ENCODE data around the gene KRI1.

DNA sequence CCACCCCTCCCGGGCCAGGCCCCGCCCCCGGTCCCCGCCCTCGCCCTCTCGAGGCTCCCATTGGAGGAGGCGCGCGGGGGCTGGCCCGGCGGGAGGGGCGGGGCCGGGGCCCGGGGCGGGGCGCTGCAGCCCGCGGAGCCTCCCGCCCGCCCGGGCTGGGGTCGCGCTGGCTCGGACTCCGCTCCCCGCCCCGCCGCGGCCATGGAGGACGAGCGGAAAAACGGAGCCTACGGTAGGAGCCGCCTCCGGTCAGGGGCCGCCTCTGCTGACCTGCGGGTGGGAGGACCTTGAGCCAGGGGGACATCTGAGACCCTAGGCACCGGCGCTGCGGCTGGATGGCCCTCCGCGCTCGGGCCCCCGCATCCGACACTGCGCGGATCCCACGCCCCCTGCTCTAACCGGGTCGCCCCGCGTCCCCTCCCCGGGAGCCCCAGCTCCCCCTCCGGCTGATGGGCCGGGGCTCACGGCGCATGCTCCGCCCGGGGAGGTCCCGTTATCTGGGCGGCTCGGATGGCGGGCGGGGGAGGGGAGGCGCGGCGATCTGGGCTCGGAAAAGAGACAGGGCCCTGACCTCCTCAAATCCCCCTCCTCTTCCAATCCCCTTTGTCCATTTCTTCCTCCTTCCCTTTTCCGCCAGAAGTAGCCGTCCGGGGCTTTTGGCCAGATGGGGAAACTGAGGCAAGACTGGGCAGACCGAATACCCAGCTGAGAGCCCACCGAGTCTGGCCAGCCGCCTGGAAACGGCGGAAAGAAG is 36.7 kb upstream of the KRI1 start:
- TF ChIP-seq POLR2AphosphoS5 (IDR thresholded peaks at IDR 0.05; ENCODE audit: low read depth, low read length), result peak; percentile 22; the same call in 1 of the 2 replicates
- TF ChIP-seq EZH2phosphoT487 (IDR thresholded peaks at IDR 0.05; ENCODE audit: borderline replicate concordance, low read depth), result no peak
- no peak for TF ChIP-seq FOSL2 (IDR thresholded peaks at IDR 0.05; ENCODE audit: borderline replicate concordance, low read depth)
- TF ChIP-seq FOXJ3 (CRISPR knock-in tag; IDR thresholded peaks at IDR 0.05), result no peak
- TF ChIP-seq, protein P1, sequence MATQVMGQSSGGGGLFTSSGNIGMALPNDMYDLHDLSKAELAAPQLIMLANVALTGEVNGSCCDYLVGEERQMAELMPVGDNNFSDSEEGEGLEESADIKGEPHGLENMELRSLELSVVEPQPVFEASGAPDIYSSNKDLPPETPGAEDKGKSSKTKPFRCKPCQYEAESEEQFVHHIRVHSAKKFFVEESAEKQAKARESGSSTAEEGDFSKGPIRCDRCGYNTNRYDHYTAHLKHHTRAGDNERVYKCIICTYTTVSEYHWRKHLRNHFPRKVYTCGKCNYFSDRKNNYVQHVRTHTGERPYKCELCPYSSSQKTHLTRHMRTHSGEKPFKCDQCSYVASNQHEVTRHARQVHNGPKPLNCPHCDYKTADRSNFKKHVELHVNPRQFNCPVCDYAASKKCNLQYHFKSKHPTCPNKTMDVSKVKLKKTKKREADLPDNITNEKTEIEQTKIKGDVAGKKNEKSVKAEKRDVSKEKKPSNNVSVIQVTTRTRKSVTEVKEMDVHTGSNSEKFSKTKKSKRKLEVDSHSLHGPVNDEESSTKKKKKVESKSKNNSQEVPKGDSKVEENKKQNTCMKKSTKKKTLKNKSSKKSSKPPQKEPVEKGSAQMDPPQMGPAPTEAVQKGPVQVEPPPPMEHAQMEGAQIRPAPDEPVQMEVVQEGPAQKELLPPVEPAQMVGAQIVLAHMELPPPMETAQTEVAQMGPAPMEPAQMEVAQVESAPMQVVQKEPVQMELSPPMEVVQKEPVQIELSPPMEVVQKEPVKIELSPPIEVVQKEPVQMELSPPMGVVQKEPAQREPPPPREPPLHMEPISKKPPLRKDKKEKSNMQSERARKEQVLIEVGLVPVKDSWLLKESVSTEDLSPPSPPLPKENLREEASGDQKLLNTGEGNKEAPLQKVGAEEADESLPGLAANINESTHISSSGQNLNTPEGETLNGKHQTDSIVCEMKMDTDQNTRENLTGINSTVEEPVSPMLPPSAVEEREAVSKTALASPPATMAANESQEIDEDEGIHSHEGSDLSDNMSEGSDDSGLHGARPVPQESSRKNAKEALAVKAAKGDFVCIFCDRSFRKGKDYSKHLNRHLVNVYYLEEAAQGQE (IDR thresholded peaks at IDR 0.05; ENCODE audit: low read depth, low read length), result no peak
- TF ChIP-seq, protein P2, sequence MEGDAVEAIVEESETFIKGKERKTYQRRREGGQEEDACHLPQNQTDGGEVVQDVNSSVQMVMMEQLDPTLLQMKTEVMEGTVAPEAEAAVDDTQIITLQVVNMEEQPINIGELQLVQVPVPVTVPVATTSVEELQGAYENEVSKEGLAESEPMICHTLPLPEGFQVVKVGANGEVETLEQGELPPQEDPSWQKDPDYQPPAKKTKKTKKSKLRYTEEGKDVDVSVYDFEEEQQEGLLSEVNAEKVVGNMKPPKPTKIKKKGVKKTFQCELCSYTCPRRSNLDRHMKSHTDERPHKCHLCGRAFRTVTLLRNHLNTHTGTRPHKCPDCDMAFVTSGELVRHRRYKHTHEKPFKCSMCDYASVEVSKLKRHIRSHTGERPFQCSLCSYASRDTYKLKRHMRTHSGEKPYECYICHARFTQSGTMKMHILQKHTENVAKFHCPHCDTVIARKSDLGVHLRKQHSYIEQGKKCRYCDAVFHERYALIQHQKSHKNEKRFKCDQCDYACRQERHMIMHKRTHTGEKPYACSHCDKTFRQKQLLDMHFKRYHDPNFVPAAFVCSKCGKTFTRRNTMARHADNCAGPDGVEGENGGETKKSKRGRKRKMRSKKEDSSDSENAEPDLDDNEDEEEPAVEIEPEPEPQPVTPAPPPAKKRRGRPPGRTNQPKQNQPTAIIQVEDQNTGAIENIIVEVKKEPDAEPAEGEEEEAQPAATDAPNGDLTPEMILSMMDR (IDR thresholded peaks at IDR 0.05), result no peak
- no peak for TF ChIP-seq EP300 (IDR thresholded peaks at IDR 0.05; ENCODE audit: borderline replicate concordance in 1 of 2, low read depth in 1 of 2, low read length in 1 of 2)
- TF ChIP-seq SIN3A (IDR thresholded peaks at IDR 0.05; ENCODE audit: borderline replicate concordance, low read depth, low read length), result no peak
- TF ChIP-seq, protein P3, sequence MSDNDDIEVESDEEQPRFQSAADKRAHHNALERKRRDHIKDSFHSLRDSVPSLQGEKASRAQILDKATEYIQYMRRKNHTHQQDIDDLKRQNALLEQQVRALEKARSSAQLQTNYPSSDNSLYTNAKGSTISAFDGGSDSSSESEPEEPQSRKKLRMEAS (IDR thresholded peaks at IDR 0.05; ENCODE audit: low read depth), result no peak

All from SK-N-SH (cell line).